ENCODE results near the gene SCP2.
A peak's percentile ranks its signal among the peaks of the same experiment; 100 is the strongest.

SCP2 gene

GRCh38 chr1:53061859-53062707 is 135.0 kb downstream of the SCP2 start, which contains the start of gene PODN:
PODN (plus strand) TSS chr1:53062213; CDS start chr1:53069856, 7,643 bp downstream.
- DNase-seq (ENCODE audit: low spot score) = no peak
- Histone ChIP-seq H3K4me1 (ENCODE audit: insufficient read depth, poor library complexity, severe bottlenecking) (no peaks in the 10 kb centered on the region), H3K27me3 (ENCODE audit: insufficient read depth, poor library complexity, severe bottlenecking) (peaks cover 49% of the 10 kb centered on the region), H3K36me3 (ENCODE audit: low read depth) (no peaks in the 10 kb centered on the region), H3K27ac (ENCODE audit: poor library complexity, severe bottlenecking) (no peak within 1 kb of the TSS), H3K4me3 (ENCODE audit: severe bottlenecking) (peak within 1 kb of the TSS; percentile 19), H3K9me3 (ENCODE audit: severe bottlenecking) (no peaks in the 10 kb centered on the region)
- no peak for TF ChIP-seq CTCF (IDR thresholded peaks at IDR 0.05; ENCODE audit: poor library complexity, severe bottlenecking)
- ATAC-seq (ENCODE audit: low read depth) = peak; percentile 48

- H3K36me3 ChIP-seq (ENCODE audit: low read depth) = no peaks in the 10 kb centered on the region
- TF ChIP-seq CTCF (IDR thresholded peaks at IDR 0.05; ENCODE audit: poor library complexity, severe bottlenecking) = no peak
- H3K4me1 ChIP-seq (ENCODE audit: insufficient read depth, poor library complexity, severe bottlenecking) = no peaks in the 10 kb centered on the region
- peaks cover 49% of the 10 kb centered on the region for H3K27me3 ChIP-seq (ENCODE audit: insufficient read depth, poor library complexity, severe bottlenecking)
- H3K4me3 ChIP-seq (ENCODE audit: severe bottlenecking) = no peak overlapping the region
- no peak for ATAC-seq (ENCODE audit: low read depth)
- no peak for DNase-seq (ENCODE audit: low spot score)
- no peaks in the 10 kb centered on the region for H3K9me3 ChIP-seq (ENCODE audit: severe bottlenecking)
- H3K27ac ChIP-seq (ENCODE audit: poor library complexity, severe bottlenecking) = no peak overlapping the region
These were observed 135.9 kb downstream of the SCP2 start for GRCh38 chr1:53062708-53063591.

- Histone ChIP-seq H3K4me1 (ENCODE audit: insufficient read depth, poor library complexity, severe bottlenecking) (no peaks in the 10 kb centered on the region), H3K36me3 (ENCODE audit: low read depth) (no peaks in the 10 kb centered on the region), H3K27me3 (ENCODE audit: insufficient read depth, poor library complexity, severe bottlenecking) (peaks cover 49% of the 10 kb centered on the region), H3K9me3 (ENCODE audit: severe bottlenecking) (no peaks in the 10 kb centered on the region), H3K27ac (ENCODE audit: poor library complexity, severe bottlenecking) (no peak overlapping the region), H3K4me3 (ENCODE audit: severe bottlenecking) (no peak overlapping the region)
- ATAC-seq (ENCODE audit: low read depth) = no peak
- no peak for DNase-seq (ENCODE audit: low spot score)
- no peak for TF ChIP-seq CTCF (IDR thresholded peaks at IDR 0.05; ENCODE audit: poor library complexity, severe bottlenecking)
These were observed 136.9 kb downstream of the SCP2 start for GRCh38 chr1:53063744-53064515.

GRCh38 chr1:53065391-53065790 is 138.3 kb downstream of the SCP2 start:
- H3K4me1 ChIP-seq (ENCODE audit: insufficient read depth, poor library complexity, severe bottlenecking) = no peaks in the 10 kb centered on the region
- no peaks in the 10 kb centered on the region for H3K36me3 ChIP-seq (ENCODE audit: low read depth)
- H3K9me3 ChIP-seq (ENCODE audit: severe bottlenecking) = no peaks in the 10 kb centered on the region
- H3K27me3 ChIP-seq (ENCODE audit: insufficient read depth, poor library complexity, severe bottlenecking) = peaks cover 34% of the 10 kb centered on the region
- ATAC-seq (ENCODE audit: low read depth) (no peak), DNase-seq (ENCODE audit: low spot score) (no peak)
- no peak overlapping the region for H3K4me3 ChIP-seq (ENCODE audit: severe bottlenecking)
- no peak overlapping the region for H3K27ac ChIP-seq (ENCODE audit: poor library complexity, severe bottlenecking)
- no peak for TF ChIP-seq CTCF (IDR thresholded peaks at IDR 0.05; ENCODE audit: poor library complexity, severe bottlenecking)

All from RWPE2 (cell line).